ENCODE data around the gene SERPINA5.

DNA sequence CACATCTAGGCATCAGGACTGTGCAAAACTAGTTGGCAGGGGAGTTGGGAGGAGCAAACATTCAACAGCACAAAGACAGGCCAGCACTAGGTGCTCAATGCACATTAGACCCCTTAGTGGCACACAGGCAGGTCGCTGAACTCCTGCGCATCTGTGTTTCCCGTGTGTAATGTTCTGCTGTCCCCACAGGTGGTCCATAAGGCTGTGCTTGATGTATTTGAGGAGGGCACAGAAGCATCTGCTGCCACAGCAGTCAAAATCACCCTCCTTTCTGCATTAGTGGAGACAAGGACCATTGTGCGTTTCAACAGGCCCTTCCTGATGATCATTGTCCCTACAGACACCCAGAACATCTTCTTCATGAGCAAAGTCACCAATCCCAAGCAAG, 42.2 kb downstream of the SERPINA5 start:
- TF ChIP-seq TEAD4 (CRISPR knock-in tag; IDR thresholded peaks at IDR 0.05) (no peak), CREM (CRISPR knock-in tag; IDR thresholded peaks at IDR 0.05) (no peak), NR2C2 (CRISPR knock-in tag; IDR thresholded peaks at IDR 0.05) (no peak), CREB1 (CRISPR knock-in tag; IDR thresholded peaks at IDR 0.05) (no peak)
- TF ChIP-seq, protein P1, sequence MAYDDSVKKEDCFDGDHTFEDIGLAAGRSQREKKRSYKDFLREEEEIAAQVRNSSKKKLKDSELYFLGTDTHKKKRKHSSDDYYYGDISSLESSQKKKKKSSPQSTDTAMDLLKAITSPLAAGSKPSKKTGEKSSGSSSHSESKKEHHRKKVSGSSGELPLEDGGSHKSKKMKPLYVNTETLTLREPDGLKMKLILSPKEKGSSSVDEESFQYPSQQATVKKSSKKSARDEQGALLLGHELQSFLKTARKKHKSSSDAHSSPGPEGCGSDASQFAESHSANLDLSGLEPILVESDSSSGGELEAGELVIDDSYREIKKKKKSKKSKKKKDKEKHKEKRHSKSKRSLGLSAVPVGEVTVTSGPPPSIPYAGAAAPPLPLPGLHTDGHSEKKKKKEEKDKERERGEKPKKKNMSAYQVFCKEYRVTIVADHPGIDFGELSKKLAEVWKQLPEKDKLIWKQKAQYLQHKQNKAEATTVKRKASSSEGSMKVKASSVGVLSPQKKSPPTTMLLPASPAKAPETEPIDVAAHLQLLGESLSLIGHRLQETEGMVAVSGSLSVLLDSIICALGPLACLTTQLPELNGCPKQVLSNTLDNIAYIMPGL (CRISPR knock-in tag; IDR thresholded peaks at IDR 0.05): no peak
- TF ChIP-seq, protein P2, sequence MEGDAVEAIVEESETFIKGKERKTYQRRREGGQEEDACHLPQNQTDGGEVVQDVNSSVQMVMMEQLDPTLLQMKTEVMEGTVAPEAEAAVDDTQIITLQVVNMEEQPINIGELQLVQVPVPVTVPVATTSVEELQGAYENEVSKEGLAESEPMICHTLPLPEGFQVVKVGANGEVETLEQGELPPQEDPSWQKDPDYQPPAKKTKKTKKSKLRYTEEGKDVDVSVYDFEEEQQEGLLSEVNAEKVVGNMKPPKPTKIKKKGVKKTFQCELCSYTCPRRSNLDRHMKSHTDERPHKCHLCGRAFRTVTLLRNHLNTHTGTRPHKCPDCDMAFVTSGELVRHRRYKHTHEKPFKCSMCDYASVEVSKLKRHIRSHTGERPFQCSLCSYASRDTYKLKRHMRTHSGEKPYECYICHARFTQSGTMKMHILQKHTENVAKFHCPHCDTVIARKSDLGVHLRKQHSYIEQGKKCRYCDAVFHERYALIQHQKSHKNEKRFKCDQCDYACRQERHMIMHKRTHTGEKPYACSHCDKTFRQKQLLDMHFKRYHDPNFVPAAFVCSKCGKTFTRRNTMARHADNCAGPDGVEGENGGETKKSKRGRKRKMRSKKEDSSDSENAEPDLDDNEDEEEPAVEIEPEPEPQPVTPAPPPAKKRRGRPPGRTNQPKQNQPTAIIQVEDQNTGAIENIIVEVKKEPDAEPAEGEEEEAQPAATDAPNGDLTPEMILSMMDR (IDR thresholded peaks at IDR 0.05): no peak
- TF ChIP-seq, protein P3, sequence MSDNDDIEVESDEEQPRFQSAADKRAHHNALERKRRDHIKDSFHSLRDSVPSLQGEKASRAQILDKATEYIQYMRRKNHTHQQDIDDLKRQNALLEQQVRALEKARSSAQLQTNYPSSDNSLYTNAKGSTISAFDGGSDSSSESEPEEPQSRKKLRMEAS (CRISPR knock-in tag; IDR thresholded peaks at IDR 0.05): no peak
- TF ChIP-seq, protein P4, sequence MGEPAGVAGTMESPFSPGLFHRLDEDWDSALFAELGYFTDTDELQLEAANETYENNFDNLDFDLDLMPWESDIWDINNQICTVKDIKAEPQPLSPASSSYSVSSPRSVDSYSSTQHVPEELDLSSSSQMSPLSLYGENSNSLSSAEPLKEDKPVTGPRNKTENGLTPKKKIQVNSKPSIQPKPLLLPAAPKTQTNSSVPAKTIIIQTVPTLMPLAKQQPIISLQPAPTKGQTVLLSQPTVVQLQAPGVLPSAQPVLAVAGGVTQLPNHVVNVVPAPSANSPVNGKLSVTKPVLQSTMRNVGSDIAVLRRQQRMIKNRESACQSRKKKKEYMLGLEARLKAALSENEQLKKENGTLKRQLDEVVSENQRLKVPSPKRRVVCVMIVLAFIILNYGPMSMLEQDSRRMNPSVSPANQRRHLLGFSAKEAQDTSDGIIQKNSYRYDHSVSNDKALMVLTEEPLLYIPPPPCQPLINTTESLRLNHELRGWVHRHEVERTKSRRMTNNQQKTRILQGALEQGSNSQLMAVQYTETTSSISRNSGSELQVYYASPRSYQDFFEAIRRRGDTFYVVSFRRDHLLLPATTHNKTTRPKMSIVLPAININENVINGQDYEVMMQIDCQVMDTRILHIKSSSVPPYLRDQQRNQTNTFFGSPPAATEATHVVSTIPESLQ (CRISPR knock-in tag; IDR thresholded peaks at IDR 0.05): no peak
- TF ChIP-seq, protein P5, sequence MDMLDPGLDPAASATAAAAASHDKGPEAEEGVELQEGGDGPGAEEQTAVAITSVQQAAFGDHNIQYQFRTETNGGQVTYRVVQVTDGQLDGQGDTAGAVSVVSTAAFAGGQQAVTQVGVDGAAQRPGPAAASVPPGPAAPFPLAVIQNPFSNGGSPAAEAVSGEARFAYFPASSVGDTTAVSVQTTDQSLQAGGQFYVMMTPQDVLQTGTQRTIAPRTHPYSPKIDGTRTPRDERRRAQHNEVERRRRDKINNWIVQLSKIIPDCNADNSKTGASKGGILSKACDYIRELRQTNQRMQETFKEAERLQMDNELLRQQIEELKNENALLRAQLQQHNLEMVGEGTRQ (CRISPR knock-in tag; IDR thresholded peaks at IDR 0.05): no peak

Measured in WTC11 (cell line).